NCI-H1092 (cell line): Measurements from ENCODE around the gene C14orf119.

Experiments used
- DNase-seq: peaks from one replicate; lab custom pipeline; 2025; lab: John Stamatoyannopoulos, UW

The C14orf119 gene

GRCh38 chr14:23060536-23061260 is 34.6 kb upstream of the C14orf119 start:
- no peak for DNase-seq

GRCh38 chr14:23062002-23062401 is 33.3 kb upstream of the C14orf119 start:
- no peak for DNase-seq

- no peak for DNase-seq
Measured at GRCh38 chr14:23063601-23064000, 31.7 kb upstream of the C14orf119 start.

DNA sequence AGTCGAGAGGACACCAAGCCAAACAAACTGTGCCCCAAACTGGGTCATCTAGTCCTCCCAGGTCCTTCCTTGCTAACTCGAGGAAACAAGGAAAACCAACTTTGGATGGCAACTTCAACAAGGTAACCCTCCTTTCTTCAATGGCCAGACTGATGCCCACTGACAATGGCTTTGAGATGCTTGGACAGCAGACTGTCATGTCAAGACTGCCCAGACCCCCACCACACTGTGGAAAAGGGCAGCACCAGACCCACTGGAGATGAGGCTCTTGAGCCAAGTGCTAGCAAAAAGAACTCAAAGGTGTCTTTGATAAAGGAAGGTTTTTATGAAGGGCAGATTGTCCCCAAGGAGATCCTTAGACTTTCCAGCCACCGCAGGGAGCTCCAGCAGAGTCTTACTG is 28.9 kb upstream of the C14orf119 start:
- no peak for DNase-seq

DNA sequence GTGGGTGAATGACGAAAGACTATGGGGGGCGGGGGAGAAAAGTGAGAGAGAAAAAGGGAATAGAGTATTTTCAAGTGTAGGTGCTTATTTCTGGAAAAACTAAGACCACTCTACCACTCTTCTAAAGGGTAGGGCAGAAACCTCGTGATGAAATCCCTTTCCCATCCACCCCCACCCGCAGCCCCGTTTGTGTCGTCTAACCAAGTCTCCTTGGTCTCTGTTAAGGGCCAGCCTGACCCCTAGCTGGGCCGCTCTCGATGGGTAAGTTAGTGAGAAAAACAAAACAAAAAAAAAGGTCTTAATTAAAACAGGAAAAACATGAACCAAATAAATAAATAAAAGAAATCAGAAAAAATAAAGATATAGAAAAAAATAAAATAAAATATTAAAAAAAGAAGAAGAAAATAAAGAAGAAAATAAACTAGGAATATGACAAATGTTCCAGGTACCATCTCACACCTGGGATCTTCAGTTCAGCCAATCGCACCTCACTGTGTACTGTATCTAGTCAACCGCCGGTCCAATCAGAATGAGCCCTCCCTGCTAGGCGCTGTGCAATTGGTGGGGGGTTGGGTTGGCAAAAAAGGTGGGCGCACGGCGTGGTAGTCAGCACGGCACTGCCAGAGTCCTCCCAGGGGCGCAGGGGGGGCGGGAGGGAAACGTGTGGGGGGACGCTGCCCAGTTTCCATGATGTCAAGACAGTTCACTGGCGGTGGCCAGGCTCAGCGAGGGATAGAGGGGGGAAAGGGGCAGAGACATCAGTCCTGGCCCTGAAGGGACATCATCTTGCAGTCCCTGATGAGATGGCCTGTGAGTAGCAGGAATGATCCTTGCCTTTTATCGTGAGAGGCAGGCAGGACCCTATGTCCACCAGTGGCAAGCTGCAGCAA is 28.2 kb upstream of the C14orf119 start:
- no peak for DNase-seq

GRCh38 chr14:23067847-23068788 is 27.2 kb upstream of the C14orf119 start:
- DNase-seq: no peak

- DNase-seq: no peak
Measured at GRCh38 chr14:23068789-23069412, 26.4 kb upstream of the C14orf119 start.

GRCh38 chr14:23069413-23069806 is 25.9 kb upstream of the C14orf119 start:
- no peak for DNase-seq

DNA sequence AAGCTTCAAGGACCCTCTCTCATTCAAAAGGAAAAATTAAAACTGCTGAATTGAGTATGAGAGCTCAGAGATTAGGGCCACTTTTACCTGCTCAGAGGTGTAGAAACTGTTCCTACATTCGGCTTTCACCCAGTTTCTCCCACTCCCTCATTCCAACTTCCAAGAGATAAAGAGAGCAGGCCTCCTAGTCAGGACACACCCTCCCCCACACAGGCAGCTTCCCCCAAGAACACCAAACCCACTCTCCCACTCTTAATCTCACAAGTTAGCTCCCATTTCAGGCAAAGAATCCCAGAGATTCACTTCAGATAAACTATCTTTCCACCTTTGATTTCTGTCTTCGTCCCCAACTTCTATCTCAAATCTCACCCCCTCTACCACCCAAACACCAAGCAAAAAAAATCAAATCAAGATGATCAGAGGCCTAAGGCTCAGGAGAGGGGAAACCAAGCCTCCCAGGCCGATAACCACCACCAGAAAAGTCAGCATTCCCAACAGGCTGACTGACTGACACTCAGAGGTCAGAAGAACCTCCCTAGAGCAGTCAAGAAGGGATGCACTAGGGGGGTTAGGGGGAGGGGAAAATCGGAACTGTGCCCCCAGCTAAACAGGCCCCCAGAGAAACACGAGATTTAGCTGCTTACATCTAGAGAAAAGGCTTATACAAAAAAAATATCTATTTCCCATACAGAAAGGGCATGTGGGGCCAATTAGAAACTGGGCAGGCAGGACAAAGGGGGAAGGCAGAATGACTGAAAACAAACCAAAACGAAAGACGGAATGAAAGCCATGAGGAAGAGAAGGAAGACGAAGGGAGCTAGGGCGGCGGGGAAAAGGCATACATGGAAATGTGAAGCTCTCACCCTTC is 24.8 kb upstream of the C14orf119 start:
- DNase-seq: no peak

GRCh38 chr14:23071244-23071920 is 23.9 kb upstream of the C14orf119 start:
- DNase-seq: no peak

DNA sequence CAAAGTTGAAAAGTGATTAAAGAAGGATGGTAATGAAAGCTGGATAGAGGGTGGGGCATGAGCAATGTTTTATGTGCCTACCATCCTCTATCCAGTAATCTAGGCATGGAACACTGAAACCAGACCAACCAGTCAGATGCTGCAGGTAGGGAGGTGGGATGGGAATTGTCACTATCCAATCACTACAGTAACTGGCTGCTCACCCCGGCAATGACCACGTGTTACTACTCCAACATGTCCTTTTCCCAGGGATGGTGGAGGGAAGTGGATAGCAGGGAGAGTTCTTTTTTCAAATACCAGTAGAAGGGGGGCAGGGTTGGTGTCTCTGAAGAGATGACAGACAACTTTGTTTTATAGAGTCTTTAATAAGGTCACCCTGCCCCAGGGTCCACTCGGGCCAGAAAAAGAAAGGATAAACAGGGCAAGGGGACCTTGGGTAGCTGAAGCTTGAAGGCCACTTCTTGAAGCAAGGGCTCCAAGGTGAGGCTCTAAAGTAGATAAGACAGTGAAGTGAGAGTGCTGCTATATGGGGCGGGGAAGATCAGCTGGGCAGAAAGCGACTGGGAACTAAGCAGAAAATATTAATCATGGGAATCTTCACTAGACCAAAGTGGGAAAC is 23.3 kb upstream of the C14orf119 start:
- no peak for DNase-seq

- no peak for DNase-seq
Measured at GRCh38 chr14:23074906-23075305, 20.4 kb upstream of the C14orf119 start.

DNA sequence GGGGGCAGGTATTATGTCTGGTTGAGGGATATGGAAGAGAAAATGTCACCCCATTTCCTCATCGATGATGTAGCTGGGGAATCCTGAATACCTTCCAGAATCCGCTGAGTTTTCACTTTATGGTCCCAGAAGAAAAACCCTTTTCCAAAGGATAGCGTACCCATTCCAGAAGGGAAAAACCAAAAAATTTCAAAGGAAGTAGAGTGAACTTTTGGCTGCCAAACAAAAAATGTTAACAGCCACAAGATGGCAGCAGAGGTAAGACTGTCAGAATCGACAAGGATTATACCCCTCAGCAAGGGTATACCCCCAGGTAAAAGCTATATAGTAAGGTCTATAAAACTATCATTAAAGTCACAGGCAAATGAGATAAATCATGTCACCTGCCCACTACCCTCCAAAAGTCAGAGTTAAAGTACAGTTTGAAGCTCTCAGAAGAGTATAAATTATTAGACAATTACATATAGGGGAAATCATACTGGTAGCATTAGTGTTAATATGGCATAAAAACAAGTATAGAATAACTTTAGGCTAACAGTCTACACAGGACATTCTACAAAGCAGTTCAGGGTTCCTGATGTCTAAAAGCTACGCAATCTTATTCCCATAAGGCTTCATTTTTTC is 18.4 kb upstream of the C14orf119 start:
- DNase-seq: no peak

- no peak for DNase-seq
Measured at GRCh38 chr14:23077962-23078361, 17.3 kb upstream of the C14orf119 start.

GRCh38 chr14:23078692-23079116 is 16.6 kb upstream of the C14orf119 start:
- DNase-seq: no peak

DNA sequence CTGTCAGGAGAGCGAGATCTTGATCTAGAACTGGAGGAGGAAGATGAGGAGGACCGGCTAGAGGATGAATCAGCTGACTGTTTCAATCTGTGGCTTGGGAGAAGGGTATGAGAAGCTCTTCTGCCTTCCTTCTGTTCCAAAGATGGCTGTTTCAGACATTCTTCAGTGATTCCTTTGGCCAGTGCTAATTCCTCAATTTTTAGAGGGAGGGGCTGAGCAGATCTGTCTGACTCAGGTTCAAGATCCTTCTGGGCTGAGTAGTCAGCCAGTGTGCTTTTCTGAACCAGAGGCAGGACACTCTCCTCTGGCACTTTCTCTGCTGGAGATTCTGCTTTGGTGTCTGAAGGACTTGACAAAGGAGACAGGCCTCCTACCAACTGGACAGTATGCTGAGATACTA is 15.6 kb upstream of the C14orf119 start:
- no peak for DNase-seq

DNA sequence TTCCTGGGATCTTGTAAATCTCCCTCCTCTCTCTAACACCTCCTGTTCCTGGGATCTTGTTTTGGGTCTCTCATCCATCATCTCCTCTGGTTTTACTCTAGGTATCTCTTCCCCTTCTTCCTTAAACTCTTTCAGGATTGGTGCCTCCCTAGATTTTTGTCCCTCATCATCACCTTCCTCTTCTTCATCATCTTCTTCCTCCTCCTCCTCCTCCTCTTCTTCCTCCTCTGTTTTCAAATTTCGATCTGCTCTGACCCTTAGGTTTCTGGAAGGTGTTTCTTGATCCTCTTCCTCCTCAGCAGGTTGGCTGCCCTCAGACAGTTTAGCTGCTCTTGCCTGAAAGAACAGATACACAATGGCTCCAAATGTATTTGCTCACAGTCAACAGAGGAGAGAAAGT is 14.8 kb upstream of the C14orf119 start:
- DNase-seq: no peak

DNA sequence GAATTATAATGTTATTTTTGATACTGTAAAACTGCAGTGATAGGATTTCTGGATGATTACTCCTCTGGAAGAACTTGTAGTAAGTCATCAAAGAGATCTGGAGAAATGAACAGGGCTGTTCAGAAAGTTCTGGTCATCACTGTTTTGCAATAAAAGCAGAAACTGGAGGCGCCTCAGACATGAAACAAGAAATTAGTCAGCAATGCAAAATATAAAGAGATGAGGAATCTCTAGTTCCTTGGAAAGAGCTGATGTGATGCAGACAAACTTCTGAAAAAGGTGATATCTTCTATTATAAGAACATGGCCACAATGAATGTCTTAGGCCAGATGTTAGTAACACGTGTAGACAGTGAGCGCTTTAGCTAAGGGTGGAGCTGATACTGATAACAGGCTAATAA is 9.8 kb upstream of the C14orf119 start:
- no peak for DNase-seq

- DNase-seq: no peak
Measured at GRCh38 chr14:23086565-23086964, 8.7 kb upstream of the C14orf119 start.
